NCI-H146 treated with DMSO at 0.1 percent for 48 hours (cell line): ENCODE results near the gene GPR17.

ENCODE experiments used
- DNase-seq: peaks from one replicate; lab custom pipeline; 2025; ENCODE audit not compliant: unreplicated experiment; lab: John Stamatoyannopoulos, UW

The GPR17 gene, protein sequence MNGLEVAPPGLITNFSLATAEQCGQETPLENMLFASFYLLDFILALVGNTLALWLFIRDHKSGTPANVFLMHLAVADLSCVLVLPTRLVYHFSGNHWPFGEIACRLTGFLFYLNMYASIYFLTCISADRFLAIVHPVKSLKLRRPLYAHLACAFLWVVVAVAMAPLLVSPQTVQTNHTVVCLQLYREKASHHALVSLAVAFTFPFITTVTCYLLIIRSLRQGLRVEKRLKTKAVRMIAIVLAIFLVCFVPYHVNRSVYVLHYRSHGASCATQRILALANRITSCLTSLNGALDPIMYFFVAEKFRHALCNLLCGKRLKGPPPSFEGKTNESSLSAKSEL

DNA sequence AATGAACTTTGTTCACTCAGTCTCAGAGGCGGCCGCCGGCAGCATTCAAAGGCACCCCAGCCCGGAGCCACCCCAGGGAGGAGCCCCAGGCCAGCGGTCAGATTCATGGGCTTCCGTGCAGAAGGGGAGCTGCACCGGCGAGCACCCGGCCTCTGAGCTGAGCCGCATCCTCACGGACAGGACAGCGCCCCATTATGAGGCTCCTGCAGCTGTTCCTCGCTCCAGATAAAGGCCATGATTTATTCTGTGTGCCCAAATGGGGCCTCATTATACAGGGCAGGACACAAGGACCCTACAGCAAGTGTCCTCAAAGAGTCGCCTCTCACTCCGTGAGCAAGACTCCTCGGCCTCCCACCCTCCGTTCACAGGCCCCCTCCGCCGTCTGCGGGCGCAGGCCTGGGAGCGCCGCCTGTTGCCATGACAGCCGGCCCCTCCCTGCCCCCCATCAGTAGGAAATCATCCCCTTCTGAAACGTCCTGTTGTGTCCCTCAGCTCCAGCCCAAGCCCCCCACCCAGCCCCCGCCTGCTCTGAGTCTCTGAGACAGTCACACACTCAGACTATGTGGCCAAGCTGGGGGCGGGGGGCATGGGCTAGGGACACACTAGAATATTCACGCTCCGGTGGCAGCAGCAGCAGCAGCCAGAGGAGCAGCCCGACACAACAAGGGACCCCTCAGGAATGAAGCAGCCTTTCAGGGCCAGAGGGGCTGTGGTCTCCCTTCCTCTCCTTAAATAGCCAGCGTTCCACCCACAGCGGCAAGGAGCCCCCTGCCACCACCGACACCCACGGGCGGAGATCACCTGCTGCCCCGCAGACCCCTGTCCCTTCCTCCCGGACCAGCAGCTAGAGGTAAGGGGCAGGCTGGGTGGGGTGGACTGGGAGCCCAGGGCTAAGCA is at the start of gene GPR17:
TSS of gene GPR17 (plus strand) at position 759 of the 897 bp plus-strand sequence. CDS start 4,583 bp downstream, outside the sequence.
- DNase-seq, result no peak

DNA sequence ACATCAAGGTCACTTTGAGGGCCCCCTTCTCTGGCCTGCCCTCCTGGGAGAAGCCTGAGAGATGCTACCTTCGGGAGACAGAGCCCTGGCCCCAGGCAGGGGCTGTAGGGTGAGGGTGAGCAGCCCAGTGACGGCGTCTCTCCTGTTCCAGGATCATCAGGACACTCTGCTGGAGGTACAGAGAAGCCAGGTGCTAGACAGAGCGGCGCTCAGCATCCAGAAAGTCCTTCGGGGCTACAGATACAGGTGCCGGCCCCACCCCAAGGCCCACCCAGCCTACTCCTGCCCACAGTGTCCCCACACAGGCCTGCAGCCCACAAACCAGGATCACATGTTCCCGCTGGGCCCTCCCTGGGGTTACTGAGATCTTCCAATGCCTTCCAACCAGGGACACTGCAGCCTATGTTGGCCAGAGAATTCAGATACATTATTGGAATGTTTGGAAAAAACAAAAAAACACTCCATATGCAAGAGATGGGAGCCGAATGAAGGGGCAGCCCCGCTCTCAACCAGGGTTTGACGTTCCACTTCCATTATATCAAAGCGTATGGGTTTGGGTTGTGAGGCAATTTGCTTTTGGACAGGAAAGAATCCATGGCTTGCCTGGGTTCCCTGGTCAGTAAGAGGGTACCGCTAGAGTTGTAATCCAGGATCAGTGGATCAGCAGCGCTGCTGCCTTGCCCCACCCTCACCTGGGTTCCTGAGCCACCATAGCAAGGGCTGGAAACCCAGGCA is 49.5 kb upstream of the GPR17 start:
- DNase-seq, result no peak

DNA sequence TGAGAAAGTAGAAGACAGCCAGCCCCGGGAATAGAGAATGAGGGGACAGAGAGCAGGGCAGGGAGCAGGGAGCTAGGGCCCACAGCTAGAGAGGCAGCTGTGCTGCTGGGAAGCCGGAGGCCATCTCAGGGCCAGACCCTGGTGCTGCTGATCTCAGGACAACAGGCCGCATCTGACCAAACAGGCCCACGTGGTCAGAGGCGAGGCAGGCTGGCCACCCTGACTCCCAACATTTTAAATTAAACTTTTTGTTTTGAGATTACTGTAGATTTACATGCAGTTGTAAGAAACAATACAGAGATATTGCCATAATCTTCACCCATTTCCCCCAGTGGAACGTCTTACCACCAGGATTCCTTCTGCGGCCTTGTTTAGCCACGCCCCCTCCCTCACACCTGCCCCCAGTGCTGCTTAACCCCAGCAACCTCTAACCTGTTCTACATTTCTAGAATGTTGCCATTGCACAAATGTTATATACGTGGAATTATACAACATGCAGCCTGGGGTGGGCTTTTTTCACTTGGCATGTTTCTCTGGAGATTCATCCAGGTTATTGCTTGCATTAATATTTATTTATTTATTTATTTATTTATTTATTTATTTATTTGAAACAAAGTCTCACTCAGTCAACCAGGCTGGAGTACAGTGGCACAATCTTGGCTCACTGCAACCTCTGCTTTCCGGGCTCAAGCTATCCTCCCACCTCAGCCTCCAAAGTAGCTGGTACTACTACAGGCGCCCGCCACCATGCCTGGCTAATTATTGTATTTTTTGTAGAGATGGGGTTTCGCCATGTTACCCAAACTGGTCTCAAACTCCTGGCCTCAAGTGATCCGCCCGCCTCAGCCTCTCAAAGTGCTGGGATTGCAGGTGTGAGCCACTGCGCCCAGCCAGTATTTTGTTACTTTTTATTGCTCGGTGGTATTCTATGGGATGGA is 48.6 kb upstream of the GPR17 start:
- DNase-seq, result no peak

DNA sequence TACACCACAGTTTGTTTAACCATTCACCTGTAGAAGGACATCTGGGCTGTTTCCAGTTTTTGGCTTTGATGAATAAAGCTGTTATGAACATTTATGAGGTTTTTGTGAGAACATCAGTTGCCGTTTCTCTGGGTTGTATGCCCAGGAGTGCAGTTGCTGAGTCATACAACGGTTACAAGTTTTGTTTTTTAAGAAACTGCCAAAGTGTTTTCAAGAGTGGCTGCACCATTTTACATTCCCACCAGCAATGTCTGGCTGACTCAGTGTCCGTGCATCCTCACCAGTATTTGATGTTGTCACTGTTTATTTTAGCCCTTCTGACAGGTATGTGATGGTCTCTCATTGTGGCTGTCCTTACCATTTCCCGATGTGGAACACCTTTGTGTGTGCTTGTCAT is 48.0 kb upstream of the GPR17 start:
- DNase-seq, result no peak

DNA sequence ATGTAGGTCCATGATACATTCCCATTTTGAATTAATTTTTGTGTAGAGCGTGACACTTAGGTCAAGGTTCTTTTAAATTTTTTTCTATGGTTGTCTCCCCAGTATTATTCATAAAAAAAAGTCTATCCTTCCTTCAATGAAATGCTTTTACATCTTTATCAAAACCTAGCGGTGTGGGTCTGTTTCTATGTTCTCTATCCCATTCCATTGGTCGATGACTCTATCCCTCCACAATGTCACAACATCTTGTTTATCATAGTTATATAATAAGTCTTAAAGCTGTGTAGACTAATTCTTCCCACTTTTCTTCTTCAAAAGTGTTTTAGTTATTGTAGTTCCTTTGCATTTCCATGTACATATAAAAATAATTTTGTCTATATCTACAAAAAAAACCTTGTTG is 47.2 kb upstream of the GPR17 start:
- DNase-seq, result no peak

DNA sequence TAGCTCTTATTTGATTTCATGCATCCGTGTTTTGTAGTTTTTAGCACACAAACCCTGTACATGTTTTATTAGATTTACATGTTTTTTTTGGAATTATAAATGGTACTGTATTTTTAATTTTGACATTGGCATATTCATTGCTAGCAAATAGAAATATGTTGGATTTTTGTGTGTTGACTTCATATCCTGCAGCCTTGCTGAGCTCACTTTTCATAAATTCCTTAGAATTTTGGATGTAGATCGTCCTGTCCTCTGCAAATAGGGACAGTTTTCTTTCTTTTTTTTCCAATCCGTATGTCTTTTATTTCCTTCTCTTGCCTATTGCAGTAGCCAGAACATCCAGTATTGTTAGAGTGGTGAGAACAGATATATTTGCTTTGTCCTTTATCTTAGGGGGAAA is 46.7 kb upstream of the GPR17 start:
- no peak for DNase-seq

DNA sequence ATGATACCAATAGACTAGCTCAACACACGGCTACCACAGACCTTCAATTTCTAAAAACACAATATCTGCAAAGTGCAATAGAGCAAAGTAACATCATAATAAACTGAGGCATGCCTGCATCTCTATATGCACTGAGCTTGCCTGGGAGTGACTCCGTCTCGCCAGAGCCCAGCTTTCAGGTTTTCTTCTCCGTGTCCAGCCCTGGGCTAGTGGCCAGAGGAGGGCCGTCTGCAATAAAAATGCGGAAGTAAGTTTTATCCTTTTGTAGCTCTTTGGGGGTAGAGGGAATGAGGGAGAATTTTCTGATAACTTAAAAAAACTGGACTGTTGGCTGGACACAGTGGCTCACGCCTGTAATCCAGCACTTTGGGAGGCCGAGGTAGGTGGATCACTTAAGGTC is 41.0 kb upstream of the GPR17 start:
- DNase-seq, result no peak

DNA sequence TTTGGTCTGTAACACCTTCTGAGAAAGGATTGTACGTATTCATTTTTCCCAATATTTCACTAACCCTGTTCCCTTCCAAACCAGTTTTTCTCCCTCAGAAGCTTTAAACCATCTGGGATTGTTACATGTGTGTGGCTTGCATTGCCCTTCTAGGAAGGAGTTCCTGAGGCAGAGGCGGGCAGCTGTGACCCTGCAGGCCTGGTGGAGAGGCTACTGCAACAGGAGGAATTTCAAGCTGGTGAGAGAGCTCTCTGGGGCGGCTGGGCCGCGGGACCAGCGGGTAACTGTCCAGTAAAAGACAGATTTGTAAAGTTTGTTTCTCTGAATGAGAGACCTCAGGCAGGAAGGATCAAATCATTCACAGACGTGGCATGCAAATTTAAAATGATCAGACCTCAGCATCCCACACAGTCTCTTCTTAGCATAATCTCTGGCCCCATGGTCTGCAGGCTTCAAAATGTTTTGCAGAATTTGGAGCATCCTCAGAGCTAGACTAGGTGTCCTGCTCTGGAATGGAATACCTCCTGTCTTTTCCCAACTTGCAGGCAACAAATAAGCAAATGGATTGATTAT is 40.2 kb upstream of the GPR17 start:
- DNase-seq, result no peak

DNA sequence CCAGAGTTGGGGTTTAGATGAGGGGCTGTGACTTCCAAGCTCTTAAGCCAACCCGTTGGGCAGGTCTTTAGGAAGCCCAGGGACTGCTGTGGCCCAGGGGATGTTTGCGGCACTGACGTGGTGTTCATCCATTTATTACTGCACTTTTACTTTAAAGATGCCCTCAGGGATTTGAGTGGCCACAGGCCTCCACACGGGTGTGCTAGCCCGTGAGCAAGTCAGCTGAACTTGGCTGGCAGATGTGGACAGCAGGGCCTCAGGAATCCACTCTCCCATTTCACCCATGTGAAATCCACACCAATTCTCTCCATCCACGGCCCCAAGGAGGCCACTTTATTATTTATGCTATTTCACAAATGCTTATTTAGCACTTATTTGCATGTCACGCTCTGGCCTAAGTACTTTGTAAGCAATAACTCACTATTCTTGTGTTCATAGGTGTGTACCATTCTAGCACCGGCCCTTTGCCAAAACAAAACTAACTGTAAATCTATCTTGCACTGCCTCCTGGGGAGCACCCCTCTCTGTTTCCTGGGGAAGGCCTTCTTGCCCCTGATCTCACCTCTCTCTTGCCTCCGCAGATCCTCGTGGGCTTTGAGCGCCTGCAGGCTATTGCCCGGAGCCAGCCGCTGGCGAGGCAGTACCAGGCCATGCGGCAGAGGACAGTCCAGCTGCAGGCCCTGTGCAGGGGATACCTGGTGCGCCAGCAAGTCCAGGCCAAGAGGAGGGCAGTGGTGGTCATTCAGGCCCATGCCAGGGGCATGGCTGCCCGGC is 39.1 kb upstream of the GPR17 start:
- no peak for DNase-seq

DNA sequence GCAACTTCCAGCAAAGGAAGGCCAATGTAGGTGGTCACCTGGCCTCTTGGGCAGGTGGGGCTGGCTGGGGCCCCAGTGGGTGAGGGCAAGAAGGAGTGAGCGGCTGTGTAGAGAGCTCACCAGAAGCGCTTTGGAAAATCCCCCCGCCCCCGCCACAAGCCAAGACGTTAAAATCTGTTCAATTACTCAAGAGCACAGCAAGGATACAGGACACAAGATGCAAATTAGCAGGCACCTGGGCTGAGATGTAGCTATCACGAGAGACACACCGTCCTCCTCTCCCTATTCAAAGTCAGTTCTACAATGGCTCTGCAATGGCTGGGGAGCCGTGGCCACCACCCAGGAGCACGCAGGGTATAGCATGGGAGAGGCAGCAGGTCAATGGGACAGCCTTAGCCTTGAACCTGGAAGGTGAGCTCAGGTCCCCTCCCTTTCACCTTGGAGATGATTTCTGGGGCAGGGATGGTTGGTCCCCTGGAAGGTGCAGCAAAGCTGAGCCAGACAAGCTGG is 38.5 kb upstream of the GPR17 start:
- no peak for DNase-seq

DNA sequence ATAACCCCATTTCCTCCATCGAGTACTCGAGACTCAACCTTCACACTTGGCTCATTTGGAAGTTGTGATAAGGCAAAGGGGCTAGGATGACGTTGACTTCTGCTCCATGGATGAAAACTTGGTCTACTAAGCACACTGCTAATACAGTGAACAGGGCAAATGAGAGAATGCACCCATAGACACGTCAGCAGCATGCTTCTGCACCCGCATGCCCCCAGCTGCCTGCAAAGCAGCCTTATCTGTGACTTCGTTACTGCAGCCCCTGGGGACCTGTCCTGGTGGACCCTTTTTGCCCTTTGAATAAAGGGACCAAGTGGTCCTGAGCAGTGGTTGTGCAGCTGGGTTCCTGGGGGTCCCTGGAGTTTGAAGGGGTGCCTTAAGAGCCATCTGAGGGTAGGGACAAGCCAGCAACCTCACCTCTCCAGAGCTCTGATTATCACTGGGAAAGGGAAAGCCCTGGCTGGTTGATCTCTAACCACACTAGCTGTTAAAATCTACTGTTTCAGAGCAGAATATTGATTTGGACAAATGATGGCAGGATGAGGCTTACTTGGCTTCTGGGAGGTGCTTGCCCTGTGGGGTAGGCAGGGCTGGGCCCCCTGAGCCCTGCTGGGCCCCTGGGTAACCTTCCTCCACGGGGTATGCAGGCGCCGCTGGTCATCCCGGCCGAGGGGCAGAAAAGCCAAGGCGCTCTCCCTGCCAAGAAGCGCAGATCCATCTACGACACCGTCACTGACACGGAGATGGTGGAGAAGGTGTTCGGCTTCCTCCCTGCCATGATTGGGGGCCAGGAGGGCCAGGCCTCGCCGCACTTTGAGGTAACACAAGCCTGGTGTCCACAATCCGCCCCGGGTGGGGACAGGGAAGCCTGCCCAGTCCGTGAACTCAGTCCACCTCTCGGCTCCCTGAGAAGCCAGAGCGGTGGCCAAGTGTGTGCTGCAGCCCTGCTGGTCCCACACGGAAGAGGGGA is 37.6 kb upstream of the GPR17 start:
- no peak for DNase-seq

DNA sequence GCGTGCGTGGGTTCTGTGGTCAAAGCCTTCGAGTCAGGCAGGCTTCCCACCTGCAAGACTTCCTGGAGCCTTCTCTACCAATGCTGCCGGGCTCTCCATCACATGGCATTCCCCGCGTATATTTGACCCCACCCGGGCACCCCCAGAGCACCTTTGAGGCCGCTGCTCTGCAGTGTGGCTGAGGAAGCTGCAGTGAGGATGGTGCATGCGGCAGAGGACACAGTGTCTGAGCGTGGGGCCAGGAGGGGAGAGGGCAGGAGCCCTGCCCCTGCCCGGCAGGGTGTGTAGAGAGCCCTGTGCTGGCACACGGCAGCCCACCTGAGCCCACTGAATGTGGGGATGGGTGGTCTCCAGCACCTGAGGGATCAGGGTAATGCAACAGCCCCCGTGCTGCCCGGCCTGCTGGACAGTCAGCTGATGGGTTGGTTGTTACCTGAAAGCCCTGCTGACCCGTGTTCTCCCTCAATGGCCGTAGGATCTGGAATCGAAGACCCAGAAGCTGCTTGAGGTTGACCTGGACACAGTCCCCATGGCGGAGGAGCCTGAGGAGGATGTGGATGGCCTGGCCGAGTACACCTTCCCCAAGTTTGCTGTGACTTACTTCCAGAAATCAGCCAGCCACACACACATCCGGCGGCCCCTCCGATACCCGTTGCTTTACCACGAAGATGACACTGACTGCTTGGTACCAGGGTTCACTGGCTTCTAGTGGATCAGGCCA is 36.8 kb upstream of the GPR17 start:
- no peak for DNase-seq

DNA sequence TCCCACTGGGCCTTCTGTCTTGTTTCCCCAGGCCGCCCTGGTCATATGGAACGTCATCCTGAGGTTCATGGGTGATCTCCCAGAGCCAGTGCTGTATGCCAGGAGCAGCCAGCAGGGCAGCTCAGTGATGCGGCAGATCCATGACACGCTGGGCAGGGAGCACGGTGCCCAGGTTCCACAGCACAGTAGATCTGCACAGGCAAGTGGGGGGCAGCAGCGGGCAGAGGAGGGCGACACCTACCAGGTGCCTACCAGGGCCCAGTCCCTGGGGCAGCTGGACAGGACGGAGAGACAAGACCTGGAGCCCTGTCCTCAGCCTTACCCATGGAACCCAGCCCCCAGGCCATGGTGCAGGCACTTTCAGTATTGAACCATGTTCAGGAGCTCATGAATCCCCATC is 36.1 kb upstream of the GPR17 start:
- DNase-seq, result no peak

DNA sequence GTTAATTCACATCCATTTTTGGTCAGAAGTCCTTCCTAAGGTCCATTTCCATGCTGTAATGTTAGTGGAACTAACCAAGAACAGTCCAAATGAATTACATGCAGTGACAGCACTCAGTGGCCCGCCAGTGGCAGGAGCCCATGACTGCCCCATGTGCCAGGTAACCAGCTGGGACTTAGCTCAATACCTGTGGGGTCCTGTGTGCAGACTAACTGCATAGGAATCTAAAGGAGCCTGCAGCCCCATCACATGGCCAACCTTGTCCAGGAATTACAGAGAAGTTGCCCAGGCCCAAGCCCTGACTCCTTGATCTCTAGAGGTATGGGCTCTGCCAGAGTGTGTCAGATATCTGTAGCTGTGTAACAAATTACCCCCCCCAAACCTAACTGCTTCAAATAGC is 35.4 kb upstream of the GPR17 start:
- no peak for DNase-seq

DNA sequence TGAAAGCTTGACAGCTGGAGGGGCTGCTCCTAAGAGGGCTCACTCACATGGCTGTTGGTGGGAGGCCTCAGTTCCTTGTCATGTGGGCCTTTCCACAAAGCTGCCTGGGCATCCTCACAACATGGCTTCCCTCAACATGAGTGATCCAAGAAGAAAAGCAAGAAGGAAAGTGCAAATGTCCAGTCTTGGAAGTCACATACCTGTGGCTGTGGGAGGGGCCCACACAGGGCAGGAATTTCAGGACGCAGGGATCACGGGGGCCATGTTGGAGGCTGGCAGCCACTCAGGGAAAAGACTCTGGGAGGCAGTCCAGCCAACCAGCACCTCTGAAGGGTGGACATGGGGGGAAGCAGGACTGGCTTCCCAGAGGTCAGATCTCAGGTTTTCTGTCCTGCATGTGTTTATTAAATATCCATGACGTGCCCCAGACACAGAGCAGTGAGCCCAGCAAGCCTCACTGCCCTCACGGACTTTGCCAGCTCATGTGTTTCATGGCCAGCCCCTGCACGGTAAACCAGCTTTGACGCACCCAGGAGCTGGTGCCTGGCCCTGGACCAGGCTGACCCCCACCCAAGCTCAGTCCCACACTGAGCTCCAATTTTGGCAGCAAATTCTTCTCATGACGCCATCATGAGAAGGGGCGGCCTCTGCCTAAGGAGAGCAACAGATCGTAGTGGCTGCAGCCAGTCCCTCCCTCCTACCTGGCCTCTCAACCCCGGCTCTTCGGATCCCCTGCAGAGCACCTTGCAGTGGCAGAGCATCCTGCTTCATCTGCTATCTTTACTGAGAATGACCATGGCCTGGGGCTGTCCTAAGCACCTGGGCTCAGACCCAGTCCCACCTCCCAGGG is 34.7 kb upstream of the GPR17 start:
- DNase-seq, result no peak

DNA sequence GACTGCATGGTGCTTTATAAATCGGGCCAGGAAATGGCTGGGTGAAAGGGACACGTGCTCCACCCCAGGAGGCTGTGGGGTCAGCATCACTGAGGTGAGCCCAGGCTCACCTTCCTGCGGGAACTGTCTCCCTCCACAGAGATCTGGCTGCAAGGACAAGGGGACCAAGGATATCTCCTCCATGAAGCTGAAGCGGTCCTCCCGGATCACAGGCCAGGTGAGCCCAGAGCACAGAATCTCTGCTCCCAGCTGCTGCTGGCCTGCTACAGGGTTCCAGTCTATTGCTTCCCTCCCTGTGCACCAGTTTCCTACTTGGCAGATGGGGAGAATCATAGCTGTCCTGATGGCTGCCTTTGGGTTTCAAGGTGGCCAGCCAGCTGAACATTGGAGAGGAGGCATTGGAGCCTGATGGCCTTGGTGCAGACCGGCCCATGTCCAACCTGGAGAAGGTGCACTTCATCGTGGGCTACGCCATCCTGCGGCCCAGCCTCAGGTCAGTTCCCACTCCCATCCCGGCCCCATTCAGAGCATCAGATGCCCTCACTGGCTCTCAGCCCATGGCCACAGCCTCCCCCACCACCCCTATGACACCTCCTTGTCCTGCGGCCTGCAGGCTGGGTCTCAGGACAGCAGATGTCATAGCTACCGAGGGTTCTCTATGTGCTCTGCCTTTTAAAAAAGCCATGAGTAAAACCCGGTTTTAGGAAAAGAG is 33.7 kb upstream of the GPR17 start:
- DNase-seq, result no peak
